NB4 (cell line): ENCODE data around the gene GPC1.

Experiments used
- DNase-seq: peaks from one replicate; pipeline ENCODE4 v3.0.0; 2010; ENCODE audit warnings: low read depth
- H3K4me3 ChIP-seq: one replicate; pipeline ENCODE4 v1.5.1; 2011; ENCODE audit warnings: mild to moderate bottlenecking, low read depth, low read length, moderate library complexity
- CTCF ChIP-seq: IDR thresholded peaks from one replicate; pipeline ENCODE4 v1.5.1; 2012; ENCODE audit warnings: low read depth, low read length
- MYC ChIP-seq: IDR thresholded peaks from 2 replicates; pipeline ENCODE4 v1.6.1; 2011; ENCODE audit warnings: low read depth, low read length
- POLR2A ChIP-seq: IDR thresholded peaks from 2 replicates; pipeline ENCODE4 v1.6.1; 2011; ENCODE audit warnings: mild to moderate bottlenecking; ENCODE audit not compliant: insufficient read length; ENCODE audit errors: extremely low read depth
- TF ChIP-seq, protein P1 (sequence below): IDR thresholded peaks from 2 replicates; pipeline ENCODE4 v1.6.1; 2011; ENCODE audit warnings: low read depth, low read length

GPC1 gene

DNA sequence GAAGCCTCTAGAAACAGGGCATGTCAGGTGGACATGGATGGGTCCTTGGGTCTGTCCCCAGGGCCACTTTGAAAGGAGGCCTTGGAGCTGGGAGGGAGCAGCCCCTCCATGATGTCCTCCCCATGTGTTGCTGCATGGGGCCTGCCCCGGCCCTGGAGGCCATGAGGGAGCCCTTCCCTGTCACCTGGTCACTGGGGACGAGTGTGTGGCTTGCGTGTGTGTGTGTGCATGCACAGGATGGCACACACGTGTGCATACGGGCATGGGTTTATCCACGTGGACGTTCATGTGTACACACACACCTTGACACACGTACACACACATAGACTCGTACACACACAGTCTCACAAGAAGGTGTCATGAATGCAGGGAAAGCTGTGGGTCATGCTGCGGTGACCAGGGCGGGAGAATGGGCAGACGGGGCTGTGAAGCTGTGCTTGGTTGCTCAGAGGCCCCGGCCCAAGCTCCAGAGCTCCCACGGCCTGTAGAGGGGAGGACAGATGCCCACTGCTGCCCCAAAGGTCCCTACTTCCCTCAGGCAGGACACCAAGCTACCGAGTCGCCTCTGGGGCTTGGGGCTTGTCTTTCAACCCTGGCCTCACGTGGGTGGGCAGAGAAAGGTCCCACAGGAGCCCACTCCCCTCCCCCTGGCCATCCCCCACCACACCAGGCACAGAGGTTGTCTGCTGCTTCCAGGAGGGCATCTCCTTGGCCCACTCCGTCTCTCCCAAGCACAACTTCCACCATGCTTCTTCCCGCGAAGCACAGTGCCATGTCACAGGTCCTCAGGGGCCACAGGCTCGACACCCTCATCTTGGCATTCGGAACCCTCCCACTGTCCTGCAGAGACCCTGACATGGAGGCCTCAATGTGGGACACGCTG lies 42.3 kb upstream of the GPC1 start:
- no peak for DNase-seq
- H3K4me3 ChIP-seq, result no peak overlapping the region
- no peak for TF ChIP-seq CTCF
- TF ChIP-seq, protein P1, sequence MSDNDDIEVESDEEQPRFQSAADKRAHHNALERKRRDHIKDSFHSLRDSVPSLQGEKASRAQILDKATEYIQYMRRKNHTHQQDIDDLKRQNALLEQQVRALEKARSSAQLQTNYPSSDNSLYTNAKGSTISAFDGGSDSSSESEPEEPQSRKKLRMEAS, result no peak

DNA sequence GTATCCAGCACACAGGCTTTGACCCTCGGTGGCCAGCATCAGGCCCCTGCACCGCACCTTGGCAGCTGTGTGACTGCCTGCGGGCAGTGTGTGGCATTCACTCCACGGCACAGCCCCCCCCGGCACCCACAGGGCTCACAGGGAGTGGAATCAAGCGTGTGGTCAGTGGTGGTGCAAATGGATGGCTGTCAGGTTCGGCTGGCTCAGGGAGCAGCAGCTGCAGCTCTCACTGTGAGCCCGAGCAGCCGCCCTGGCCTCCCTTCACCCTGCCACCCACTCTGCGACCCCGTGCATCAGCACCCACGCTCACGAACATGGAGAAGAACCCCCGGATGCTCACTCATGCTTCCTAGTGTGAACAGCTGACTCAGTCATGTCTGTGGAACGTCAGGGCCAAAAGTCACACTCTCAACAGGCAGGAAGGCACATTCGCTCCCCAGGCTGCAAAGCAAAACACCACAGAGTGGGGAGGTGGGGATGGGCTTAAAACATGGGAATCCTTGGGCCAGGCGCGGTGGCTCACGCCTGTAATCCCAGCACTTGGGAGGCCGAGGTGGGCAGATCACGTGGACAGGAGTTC lies 41.5 kb upstream of the GPC1 start:
- TF ChIP-seq, protein P1, result no peak
- no peak for TF ChIP-seq MYC
- TF ChIP-seq POLR2A, result no peak
- no peak for TF ChIP-seq CTCF
- DNase-seq, result no peak
- no peak overlapping the region for H3K4me3 ChIP-seq

GRCh38 chr2:240394549-240394948 lies 40.9 kb upstream of the GPC1 start:
- DNase-seq, result no peak
- TF ChIP-seq, protein P1, result no peak
- no peak for TF ChIP-seq MYC
- TF ChIP-seq POLR2A, result no peak
- no peak for TF ChIP-seq CTCF
- H3K4me3 ChIP-seq, result no peak overlapping the region

- no peak for DNase-seq
- no peak overlapping the region for H3K4me3 ChIP-seq
- no peak for TF ChIP-seq CTCF
- TF ChIP-seq MYC, result no peak
These were observed 40.0 kb upstream of the GPC1 start for GRCh38 chr2:240395448-240395847.

DNA sequence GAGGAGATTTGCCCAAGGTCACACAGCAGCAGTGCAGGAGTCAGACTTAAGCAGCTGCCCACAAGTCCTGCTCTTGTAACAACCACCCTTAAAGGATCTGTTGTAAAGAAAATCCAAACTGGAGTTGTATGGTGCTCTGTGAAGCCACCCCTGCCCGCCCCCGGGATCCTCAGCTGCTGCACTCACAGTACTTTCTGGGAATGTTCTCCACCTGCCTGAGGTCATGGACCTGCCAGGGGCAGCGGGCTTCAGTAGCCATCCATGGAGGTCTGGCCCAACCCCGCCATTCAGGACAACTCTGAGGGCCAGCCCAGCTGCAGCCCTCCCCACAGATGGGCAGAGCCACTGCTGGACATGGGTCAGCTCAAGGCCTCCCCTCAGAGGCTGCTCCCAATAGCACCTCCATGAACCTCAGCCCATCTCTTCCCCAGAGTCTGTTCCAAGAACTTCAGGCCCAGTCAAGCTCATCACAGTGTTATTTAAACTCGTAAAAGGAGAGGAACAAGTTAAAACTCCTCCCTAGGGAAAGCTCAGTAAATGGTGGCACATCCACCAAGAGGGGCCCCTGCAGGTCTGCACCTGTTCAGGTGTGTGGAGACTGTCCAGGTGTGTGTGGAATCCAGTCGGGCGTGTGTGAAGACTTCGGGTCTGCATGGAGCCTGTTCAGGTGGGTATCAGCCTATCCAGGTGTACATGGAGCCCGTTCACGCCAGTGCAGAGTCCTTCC lies 39.4 kb upstream of the GPC1 start:
- DNase-seq, result no peak

More for the DNA sequence above, 39.4 kb upstream of the GPC1 start:
- TF ChIP-seq CTCF (no peak), POLR2A (no peak), MYC (no peak)
- TF ChIP-seq, protein P1, result no peak
- no peak overlapping the region for H3K4me3 ChIP-seq
